Keratinocyte (primary cell): Measurements from ENCODE around the gene CREB3L1.

Experiments
- EZH2 ChIP-seq: IDR thresholded peaks from one replicate; pipeline ENCODE4 v1.6.1; 2012; ENCODE audit warnings: inconsistent platforms, mild to moderate bottlenecking, low read length, moderate library complexity
- TF ChIP-seq, protein P1 (sequence below), 3 experiments: IDR thresholded peaks in 1 of 3; conservative IDR thresholded peaks in 1 of 3; optimal IDR thresholded peaks in 1 of 3; 2 replicates in 2 of 3; 3 replicates in 1 of 3; pipeline versions ENCODE3 to v1.5.1; 2011; ENCODE audit warnings: low read length in 3 of 3, mild to moderate bottlenecking in 3 of 3, moderate library complexity in 2 of 3, control low read depth in 1 of 3, inconsistent platforms in 1 of 3; ENCODE audit not compliant: insufficient read depth in 2 of 3; ENCODE audit errors: extremely low read depth in 1 of 3

- TF ChIP-seq, protein P1, sequence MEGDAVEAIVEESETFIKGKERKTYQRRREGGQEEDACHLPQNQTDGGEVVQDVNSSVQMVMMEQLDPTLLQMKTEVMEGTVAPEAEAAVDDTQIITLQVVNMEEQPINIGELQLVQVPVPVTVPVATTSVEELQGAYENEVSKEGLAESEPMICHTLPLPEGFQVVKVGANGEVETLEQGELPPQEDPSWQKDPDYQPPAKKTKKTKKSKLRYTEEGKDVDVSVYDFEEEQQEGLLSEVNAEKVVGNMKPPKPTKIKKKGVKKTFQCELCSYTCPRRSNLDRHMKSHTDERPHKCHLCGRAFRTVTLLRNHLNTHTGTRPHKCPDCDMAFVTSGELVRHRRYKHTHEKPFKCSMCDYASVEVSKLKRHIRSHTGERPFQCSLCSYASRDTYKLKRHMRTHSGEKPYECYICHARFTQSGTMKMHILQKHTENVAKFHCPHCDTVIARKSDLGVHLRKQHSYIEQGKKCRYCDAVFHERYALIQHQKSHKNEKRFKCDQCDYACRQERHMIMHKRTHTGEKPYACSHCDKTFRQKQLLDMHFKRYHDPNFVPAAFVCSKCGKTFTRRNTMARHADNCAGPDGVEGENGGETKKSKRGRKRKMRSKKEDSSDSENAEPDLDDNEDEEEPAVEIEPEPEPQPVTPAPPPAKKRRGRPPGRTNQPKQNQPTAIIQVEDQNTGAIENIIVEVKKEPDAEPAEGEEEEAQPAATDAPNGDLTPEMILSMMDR (optimal IDR thresholded peaks at IDR 0.05 in 1 of 3, IDR thresholded peaks at IDR 0.05 in 1 of 3, conservative IDR thresholded peaks at IDR 0.05 in 1 of 3; ENCODE audit: extremely low read depth in 1 of 3, insufficient read depth in 2 of 3, low read length in 3 of 3) = no peak
- TF ChIP-seq EZH2 = no peak
Measured at GRCh38 chr11:46279126-46280099, 2.0 kb downstream of the CREB3L1 start.
